Progenitor cell of endocrine pancreas (in vitro differentiated cells): ENCODE measurements around the gene CYFIP2. TPM values are rescaled to one million over a fixed set of nuclear protein-coding genes. Genes with fewer than 3 reads are reported as not detected.

ENCODE experiments used
- DNase-seq: peaks from one replicate; pipeline ENCODE4 v3.0.0; 2021; ENCODE audit warnings: low spot score; ENCODE audit not compliant: unreplicated experiment
- H3K27ac Mint-ChIP-seq: 2 replicates; pipeline ENCODE4 v1.8.0; 2021; ENCODE audit warnings: mild to moderate bottlenecking, moderate library complexity, mixed read lengths
- H3K27me3 Mint-ChIP-seq: 2 replicates; pipeline ENCODE4 v1.8.0; 2021; ENCODE audit warnings: mixed read lengths
- H3K36me3 Mint-ChIP-seq: 2 replicates; pipeline ENCODE4 v1.8.0; 2022; ENCODE audit warnings: mixed read lengths; ENCODE audit not compliant: insufficient read depth
- H3K4me1 Mint-ChIP-seq: 2 replicates; pipeline ENCODE4 v1.8.0; 2021; ENCODE audit warnings: low read depth, mixed read lengths
- H3K4me3 Mint-ChIP-seq: 2 replicates; pipeline ENCODE4 v1.8.0; 2021; ENCODE audit warnings: low read depth, mild to moderate bottlenecking, moderate library complexity, mixed read lengths
- H3K9me3 Mint-ChIP-seq: 2 replicates; pipeline ENCODE4 v1.8.0; 2021; ENCODE audit warnings: low read depth, mixed read lengths
- CTCF ChIP-seq: fragments of 200-600 bp; sonication (generic); IDR thresholded peaks from one replicate; pipeline ENCODE4 v1.5.0; 2021; ENCODE audit warnings: antibody characterized with exemption, mild to moderate bottlenecking; ENCODE audit not compliant: unreplicated experiment
- total RNA-seq: library from RNA; stranded (reverse); gene quantifications from 2 replicates; pipeline ENCODE4 v1.2.1, GENCODE V29; 2021

The CYFIP2 gene
- total RNA-seq, 1 donor from 2014 or later: 85.1 TPM

- Mint-ChIP-seq H3K4me3 (no peak overlapping the region), H3K27me3 (no peaks in the 10 kb centered on the region), H3K27ac (no peak overlapping the region), H3K4me1 (no peaks in the 10 kb centered on the region), H3K36me3 (peaks cover 3% of the 10 kb centered on the region), H3K9me3 (no peaks in the 10 kb centered on the region)
- DNase-seq: no peak
- TF ChIP-seq CTCF: no peak
Observed at GRCh38 chr5:157306081-157306480, 40.2 kb downstream of the CYFIP2 start.

- H3K36me3 Mint-ChIP-seq: peaks cover 3% of the 10 kb centered on the region
- no peak for DNase-seq
- H3K4me1 Mint-ChIP-seq: no peaks in the 10 kb centered on the region
- no peaks in the 10 kb centered on the region for H3K9me3 Mint-ChIP-seq
- H3K4me3 Mint-ChIP-seq: no peak overlapping the region
- no peak for TF ChIP-seq CTCF
- no peaks in the 10 kb centered on the region for H3K27me3 Mint-ChIP-seq
- peak overlapping the region; percentile 8 for H3K27ac Mint-ChIP-seq
Observed at GRCh38 chr5:157306692-157307471, 41.0 kb downstream of the CYFIP2 start.

GRCh38 chr5:157308836-157309465 is 43.0 kb downstream of the CYFIP2 start:
- Mint-ChIP-seq H3K4me3 (no peak overlapping the region), H3K36me3 (peaks cover 3% of the 10 kb centered on the region), H3K27me3 (no peaks in the 10 kb centered on the region), H3K27ac (no peak overlapping the region), H3K4me1 (no peaks in the 10 kb centered on the region), H3K9me3 (no peaks in the 10 kb centered on the region)
- no peak for DNase-seq
- TF ChIP-seq CTCF: no peak

GRCh38 chr5:157309796-157310195 is 43.9 kb downstream of the CYFIP2 start:
- H3K4me3 Mint-ChIP-seq: no peak overlapping the region
- H3K36me3 Mint-ChIP-seq: peaks cover 8% of the 10 kb centered on the region
- H3K27me3 Mint-ChIP-seq: no peaks in the 10 kb centered on the region
- no peak for DNase-seq
- no peaks in the 10 kb centered on the region for H3K9me3 Mint-ChIP-seq
- no peaks in the 10 kb centered on the region for H3K4me1 Mint-ChIP-seq
- no peak for TF ChIP-seq CTCF
- H3K27ac Mint-ChIP-seq: no peak overlapping the region

GRCh38 chr5:157311595-157311994 is 45.7 kb downstream of the CYFIP2 start:
- Mint-ChIP-seq H3K36me3 (peaks cover 14% of the 10 kb centered on the region), H3K4me3 (no peak overlapping the region), H3K27ac (no peak overlapping the region), H3K4me1 (no peaks in the 10 kb centered on the region), H3K27me3 (no peaks in the 10 kb centered on the region), H3K9me3 (no peaks in the 10 kb centered on the region)
- no peak for DNase-seq
- TF ChIP-seq CTCF: no peak
